Erythroblast (primary cell): ENCODE results near the gene DHPS.
"Not testable (repeated sequence)": the region's sequence is repeated elsewhere in the genome, so short reads cannot be mapped to it uniquely, and the experiment has no call there.

ENCODE experiments used
- DNase-seq, 2 experiments: peaks; one replicate each; lab custom pipeline; 2025; lab: John Stamatoyannopoulos, UW
- GATA1 ChIP-seq: IDR thresholded peaks from 2 replicates; pipeline ENCODE4 v1.6.1; 2011; ENCODE audit warnings: low read depth, mild to moderate bottlenecking, control low read depth, low read length, moderate library complexity
- POLR2A ChIP-seq: IDR thresholded peaks from 2 replicates; pipeline ENCODE4 v1.6.1; 2011; ENCODE audit warnings: mild to moderate bottlenecking, low read length

DHPS gene

GRCh38 chr19:12720296-12720695 lies 38.6 kb upstream of the DHPS start:
- DNase-seq, result no peak
- no peak for TF ChIP-seq POLR2A
- TF ChIP-seq GATA1, result no peak

DNA sequence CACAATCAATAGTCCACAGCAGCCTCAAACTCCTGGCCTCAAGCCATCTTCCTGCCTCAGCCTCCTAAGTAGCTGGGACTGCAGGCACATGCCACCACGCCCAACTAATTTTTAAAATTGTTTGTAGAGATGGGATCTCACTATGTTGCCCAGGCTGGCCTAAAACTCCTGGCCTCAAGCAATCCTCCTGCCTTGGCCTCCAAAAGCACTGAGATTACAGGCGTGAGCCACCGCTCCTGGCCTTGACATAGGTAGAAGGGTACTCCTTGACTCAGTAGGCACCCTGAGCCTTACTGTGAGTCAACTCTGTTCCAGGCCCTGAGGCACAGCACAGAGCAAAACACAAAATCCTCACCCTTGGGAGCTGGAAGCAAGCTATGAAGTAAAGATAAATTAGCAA lies 34.2 kb upstream of the DHPS start:
- TF ChIP-seq GATA1, result no peak
- TF ChIP-seq POLR2A, result no peak
- peak in 1 of 2 experiments; percentile 28 for DNase-seq

DNA sequence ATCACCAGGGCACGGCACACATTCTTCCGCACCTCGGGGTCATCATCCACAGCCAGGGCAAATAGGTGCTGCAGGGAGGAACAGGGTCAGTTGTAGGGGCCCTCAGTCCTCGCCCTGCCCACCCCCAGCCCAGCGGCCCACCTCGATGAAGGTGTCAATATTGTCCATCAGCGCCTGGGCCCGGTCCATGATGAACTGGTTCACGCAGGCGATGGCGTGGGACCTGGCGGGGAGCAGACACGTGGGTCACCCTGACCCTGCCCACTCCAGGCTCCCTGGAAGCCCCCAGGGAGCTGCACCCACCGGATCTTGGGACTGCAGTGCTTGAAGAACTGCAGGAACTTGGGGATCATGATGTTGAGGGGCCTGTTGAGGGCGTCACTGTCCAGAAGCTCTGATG lies 33.4 kb upstream of the DHPS start:
- TF ChIP-seq POLR2A, result no peak
- no peak for TF ChIP-seq GATA1
- no peak for DNase-seq

DNA sequence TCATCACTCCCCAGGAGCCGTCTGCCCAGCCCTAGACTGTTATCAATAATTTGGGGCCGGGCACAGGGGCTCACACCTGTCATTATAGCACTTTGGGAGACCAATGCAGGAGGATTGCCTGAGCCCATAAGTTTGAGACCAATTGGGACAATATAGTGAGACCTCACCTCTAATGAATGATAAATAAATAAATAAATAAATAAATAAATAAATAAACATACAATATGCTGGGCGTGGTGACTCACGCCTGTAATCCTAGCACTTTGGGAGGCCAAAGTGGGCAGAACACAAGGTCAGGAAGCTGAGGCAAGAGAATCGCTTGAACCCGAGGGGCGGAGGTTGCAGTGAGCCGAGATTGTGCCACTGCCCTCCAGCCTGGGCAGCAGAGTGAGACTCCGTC lies 31.6 kb upstream of the DHPS start:
- not testable (repeated sequence) for DNase-seq

- not testable (repeated sequence) for DNase-seq
Observed at GRCh38 chr19:12712077-12712476, 30.4 kb upstream of the DHPS start.

- DNase-seq, result no peak
- no peak for TF ChIP-seq POLR2A
- no peak for TF ChIP-seq GATA1
Observed at GRCh38 chr19:12711187-12711586, 29.5 kb upstream of the DHPS start.

DNA sequence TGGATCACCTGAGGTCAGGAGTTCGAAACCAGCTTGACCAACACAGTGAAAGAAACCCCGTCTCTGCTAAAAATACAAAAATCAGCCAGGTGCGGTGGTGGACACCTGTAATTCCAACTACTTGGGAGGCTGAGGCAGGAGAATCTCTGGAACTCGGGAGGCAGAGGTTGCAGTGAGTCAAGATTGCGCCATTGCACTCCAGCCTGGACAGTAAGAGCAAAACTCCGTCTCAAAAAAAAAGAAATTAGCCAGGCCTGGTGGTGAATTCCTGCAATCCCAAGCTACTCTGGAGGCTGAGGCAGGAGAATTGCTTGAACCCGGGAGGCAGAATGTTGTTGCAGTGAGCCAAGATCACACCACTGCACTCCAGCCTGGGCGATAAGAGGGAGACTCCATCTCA lies 27.0 kb upstream of the DHPS start:
- TF ChIP-seq GATA1, result no peak
- no peak for TF ChIP-seq POLR2A
- DNase-seq, result no peak

- no peak for DNase-seq
- TF ChIP-seq POLR2A (no peak), GATA1 (no peak)
Observed at GRCh38 chr19:12706332-12706718, 24.6 kb upstream of the DHPS start.

DNA sequence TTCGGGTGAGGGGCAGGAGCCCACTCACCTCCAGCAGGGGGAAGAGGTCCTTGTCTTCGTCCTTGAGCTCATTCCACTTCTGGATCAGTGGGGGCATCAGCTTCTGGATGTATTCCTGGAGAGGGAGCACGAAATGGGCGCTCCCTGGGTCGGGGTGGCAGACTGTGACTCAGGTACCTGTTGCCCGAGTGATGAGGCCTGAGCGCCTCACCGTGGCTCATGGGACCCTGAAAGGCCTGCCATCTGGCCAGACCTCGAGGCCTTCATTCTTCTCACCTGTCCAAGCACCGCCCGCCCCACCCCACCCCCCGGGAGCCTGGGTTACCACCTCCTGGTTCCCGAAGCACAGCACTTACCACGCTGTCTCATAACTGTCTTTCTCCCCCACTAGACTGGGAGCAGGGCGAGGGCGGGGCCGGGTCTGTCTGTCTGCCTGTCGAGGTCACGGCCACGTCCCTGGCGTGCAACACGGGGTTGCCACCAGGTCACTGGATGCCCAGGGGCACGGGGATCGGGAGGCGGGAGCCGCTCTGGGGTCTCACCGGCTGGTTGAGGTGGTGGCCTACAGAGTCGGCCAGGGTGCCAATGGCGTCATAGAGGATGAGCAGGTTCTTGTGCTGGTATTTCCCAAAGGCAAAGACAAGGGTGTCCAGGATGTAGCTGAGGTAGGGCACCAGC lies 24.1 kb upstream of the DHPS start:
- no peak for TF ChIP-seq GATA1
- TF ChIP-seq POLR2A, result no peak
- no peak for DNase-seq

DNA sequence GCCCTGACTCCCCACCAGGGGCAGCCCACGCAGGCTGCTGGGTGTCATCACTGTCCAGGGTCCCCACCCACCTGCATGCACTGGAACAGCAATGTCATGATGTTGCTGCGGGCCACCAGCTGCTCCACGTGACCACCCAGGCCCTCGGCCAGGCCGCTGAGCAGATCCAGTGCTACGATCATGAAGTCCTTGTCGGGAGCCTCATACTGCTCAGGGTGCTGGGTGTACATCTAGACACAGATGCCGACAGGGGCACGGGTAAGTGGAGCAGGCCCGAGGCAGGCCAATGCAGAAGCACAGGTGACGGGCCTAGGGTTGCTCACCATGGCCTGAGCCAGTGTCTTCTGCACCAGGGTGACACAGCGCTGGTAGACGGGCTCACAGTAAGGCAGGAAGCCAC lies 23.5 kb upstream of the DHPS start:
- DNase-seq, result no peak
- TF ChIP-seq GATA1 (no peak), POLR2A (no peak)

DNA sequence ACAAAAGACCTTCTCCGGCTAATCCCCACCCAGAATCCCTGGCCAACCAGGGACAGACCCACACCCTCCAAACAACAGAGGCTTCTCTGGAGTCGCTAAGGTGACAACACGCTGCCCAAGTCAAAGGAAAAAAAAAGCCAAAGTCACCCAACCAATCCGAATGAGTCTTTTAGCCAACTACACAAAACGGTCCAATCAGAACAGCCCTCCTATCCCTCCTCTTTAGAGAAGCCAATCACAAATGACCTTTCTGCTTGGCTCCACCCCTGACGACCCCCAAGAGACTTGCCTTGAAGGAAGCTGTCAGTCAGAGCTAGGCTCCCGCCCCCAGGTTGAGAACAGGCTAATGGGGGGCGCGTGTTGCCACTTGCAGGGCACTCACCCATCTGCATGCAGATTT lies 21.4 kb upstream of the DHPS start:
- peak; percentile 66 to 77 for DNase-seq
- TF ChIP-seq GATA1, result no peak
- TF ChIP-seq POLR2A, result no peak

DNA sequence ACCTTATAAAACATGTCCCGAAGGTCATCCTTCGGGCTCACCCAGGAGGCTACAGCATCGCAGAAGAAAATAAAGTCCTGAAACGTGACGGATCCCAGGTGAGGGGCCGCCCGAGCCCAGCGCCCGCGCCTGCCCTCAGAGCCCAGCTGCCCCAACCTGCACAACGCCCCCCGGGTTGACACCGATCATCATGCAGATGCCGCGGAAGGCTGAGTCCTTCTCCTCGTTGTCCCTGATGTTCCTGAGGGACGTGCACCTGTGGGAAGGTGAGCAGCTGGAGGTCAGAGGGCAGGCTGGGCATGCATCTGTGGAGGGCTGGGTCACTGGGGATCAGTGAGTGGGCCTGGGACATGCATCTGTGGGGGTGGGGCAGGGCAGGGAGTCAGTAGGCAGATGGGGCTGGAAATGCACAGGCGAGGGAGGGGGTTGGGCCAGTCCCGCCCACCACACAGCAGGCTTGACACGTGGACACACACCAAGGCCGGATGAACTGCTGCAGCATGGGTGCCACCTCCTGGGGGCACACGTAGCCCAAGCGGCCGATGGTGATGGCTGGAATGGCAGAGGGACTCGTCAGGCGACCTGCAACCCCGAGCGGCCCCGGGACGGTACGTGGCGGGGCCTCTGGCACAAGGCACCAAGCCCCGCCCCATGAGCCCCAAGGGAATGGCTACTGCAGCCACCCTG lies 20.1 kb upstream of the DHPS start:
- TF ChIP-seq GATA1 (no peak), POLR2A (no peak)
- DNase-seq, result no peak

GRCh38 chr19:12698138-12698537 lies 16.5 kb upstream of the DHPS start:
- no peak for DNase-seq

GRCh38 chr19:12697425-12697824 lies 15.7 kb upstream of the DHPS start:
- DNase-seq, result not testable (repeated sequence)

More at GRCh38 chr19:12698138-12698537, 16.5 kb upstream of the DHPS start:
- TF ChIP-seq GATA1 (no peak), POLR2A (no peak)

DNA sequence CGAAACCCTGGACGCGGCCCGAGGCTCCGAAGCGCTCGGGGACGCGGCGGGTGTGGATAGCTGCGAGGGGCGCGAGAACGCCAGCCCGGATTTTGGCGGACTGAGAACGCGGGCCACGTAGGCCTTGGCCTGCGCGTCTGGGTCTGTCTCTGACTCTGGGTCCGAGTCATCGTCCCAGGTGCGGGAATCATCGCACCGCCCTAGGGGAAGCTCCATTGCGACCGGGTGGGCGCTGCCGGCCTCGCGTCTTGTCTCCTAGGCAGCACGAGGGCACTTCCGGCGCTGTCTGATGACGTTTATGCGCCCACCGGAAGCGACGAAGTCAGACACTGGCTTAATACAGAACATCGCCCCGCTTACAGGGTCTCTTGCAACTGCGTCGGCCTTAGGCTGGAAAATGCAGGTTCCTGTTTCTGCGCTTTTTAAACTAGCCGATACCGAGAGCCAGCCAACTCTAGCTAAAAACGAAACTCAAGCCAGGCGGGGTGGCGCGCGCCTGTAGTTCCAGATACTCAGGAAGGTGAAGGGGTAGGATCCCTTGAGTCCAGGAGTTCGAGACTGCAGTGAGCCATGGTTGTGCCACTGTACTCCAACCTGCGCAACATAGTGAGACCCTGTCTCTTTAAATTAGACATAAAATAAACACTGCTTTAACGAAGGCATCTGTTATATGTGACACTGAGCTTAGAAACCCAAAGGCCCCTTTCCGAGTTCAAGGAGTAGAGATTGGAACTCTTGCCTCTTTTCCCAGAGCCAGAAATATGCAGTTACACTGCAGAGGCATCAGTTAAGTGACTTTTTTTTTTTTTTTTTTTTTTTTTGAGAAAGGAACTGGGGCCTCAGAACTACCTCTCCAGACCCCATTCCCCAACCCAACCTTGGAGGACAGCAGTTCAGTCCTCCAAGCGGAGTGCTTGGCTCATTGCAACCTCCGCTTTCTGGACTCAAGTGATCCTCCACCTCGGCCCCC lies 15.0 kb upstream of the DHPS start, which contains the start of gene FBXW9:
TSS of gene FBXW9 (minus strand) at position 266 of the 970 bp plus-strand sequence. CDS start at position 216, 50 bp downstream.
- peak; percentile 80 for TF ChIP-seq POLR2A
- no peak for TF ChIP-seq GATA1
- peak; percentile 98 for DNase-seq
